Mammary epithelial cell (primary cell): ENCODE data around the gene CENPV.

Source experiments
- CTCF ChIP-seq, 2 donors: IDR thresholded peaks in 1 of 2; conservative IDR thresholded peaks in 1 of 2; 2 replicates each; pipeline ENCODE4 v1.5.1; 2011 to 2012; ENCODE audit warnings: inconsistent platforms in 2 of 2, low read length in 2 of 2, mild to moderate bottlenecking in 2 of 2, control low read depth in 1 of 2, low read depth in 1 of 2; ENCODE audit not compliant: insufficient read depth in 1 of 2; ENCODE audit errors: extremely low read depth in 1 of 2
- EZH2 ChIP-seq: IDR thresholded peaks from 2 replicates; pipeline ENCODE4 v1.6.1; 2012; ENCODE audit warnings: low read length, inconsistent platforms, borderline replicate concordance

- no peak for TF ChIP-seq CTCF (conservative IDR thresholded peaks at IDR 0.05 in 1 of 2, IDR thresholded peaks at IDR 0.05 in 1 of 2; ENCODE audit: extremely low read depth in 1 of 2, insufficient read depth in 1 of 2, low read depth in 1 of 2, low read length in 2 of 2)
- no peak for TF ChIP-seq EZH2
Observed at GRCh38 chr17:16354585-16354984, 1.3 kb upstream of the CENPV start.
